GM18868 (cell line): ENCODE results near the gene RRP9.
A peak's percentile ranks its signal among the peaks of the same experiment; 100 is the strongest.
"Not testable (repeated sequence)": the region's sequence is repeated elsewhere in the genome, so short reads cannot be mapped to it uniquely, and the experiment has no call there.

Experiments used
- ATAC-seq: cut with Tn5 transposase; IDR thresholded peaks from one replicate; pipeline ENCODE4 v1.9.1; 2021; ENCODE audit warnings: mild to moderate bottlenecking, moderate library complexity; ENCODE audit not compliant: unreplicated experiment

RRP9 gene

DNA sequence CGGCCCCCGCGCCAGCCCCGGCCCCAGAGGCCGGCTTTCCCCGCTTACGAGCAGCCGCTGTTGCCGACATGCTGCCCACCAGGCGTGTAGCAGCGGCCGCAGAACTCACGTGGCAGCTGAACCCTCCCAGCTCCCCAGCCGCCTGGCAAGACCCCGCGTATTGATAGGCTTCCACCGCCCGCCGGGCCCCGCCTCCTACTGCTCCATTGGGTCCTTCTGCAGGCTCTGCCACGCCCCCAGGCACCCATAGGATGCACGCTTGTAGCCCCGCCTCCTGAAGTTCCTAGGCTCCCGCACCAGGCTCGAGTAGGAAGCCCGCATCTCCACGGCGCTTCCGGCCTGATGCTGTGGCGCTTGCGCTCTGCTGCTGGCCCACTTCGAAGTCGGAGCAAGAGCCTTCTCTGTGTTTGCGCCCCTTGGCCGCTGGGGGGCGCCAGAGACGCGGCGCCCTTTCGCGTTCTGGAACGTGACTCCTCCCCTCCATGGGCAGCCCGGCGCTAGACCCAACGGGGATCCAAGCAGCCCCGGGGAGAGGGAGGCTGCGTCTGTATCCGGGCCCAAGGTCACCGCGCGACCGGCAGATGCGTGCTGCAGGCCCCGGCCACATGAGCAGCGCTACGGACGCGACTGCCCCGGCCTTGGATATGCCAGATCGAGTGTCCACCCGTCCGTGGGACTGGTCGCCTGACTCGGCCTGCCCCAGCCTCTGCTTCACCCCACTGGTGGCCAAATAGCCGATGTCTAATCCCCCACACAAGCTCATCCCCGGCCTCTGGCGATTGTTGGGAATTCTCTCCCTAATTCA lies at the start of gene RRP9, which contains the start of gene PARP3:
RRP9 (minus strand) TSS at position 107 of the 805 bp plus-strand sequence; CDS start at position 70, 37 bp downstream.
PARP3 (plus strand) TSS at position 566 of the 805 bp plus-strand sequence. CDS start 993 bp downstream, outside the sequence.
- peak; percentile 93 for ATAC-seq

GRCh38 chr3:51990501-51990971 lies 48.8 kb upstream of the RRP9 start:
- ATAC-seq = not testable (repeated sequence)

GRCh38 chr3:51988286-51989146 lies 46.8 kb upstream of the RRP9 start:
- ATAC-seq = no peak

DNA sequence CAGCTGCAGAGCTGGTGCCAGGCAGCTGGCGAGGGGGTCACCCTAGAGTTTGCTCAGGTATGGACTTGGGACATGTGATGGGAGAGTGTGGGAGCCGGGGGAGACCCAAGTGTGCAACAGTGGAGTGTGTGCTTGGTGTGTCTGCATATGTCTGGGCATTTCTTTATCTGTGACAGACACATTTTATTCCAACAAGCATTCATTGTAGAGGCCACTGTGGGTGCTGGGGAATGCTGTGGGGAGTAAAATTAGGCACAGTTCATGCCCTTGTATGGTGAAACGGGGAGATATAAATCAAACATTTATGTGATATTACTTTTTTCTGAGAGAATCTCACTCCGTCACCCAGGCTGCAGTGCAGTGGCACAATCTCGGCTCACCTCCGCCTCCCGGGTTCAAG lies 45.9 kb upstream of the RRP9 start:
- no peak for ATAC-seq

DNA sequence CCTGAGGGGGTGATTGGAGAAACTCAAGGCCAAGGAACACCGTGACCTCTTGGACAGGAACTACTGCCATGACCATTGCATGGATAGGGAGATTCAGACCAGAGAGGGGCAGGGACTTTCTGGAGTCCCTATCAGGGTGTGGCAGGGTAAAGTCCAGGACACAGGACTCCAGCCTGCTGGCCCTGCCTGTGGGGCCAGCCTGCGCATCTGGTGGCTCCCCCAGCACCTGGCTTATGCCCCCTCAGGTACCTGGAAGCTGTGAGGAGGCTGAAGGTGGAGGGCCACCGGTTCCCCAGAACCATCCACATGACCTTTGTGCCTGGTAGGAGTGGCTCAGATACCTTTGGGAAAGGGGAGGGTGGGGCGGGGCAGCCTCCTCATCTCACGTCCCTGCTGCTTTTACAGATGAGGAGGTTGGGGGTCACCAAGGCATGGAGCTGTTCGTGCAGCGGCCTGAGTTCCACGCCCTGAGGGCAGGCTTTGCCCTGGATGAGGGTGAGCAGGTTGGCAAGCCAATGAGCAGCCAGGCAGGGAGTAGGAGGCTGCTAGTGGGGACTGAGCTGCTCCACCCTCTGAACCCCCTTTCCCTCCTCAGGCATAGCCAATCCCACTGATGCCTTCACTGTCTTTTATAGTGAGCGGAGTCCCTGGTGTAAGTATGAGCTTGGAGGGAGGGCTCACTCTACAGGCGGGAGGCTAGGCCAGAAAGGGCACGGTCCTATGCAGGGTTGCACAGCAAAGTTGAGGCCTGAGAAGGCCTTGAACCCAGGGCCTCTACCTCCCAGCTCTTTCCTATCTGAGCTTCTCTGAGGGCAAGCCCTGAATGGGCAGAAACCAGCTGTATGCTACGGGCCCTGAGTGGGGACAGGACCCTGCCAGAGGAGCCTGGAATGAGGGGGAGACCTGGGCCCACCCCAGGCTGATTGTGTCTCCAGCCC lies 44.6 kb upstream of the RRP9 start:
- ATAC-seq = no peak

- no peak for ATAC-seq
Observed at GRCh38 chr3:51985063-51985462, 43.4 kb upstream of the RRP9 start.

GRCh38 chr3:51984269-51984647 lies 42.6 kb upstream of the RRP9 start:
- no peak for ATAC-seq

- no peak for ATAC-seq
Observed at GRCh38 chr3:51983578-51984268, 42.0 kb upstream of the RRP9 start.

DNA sequence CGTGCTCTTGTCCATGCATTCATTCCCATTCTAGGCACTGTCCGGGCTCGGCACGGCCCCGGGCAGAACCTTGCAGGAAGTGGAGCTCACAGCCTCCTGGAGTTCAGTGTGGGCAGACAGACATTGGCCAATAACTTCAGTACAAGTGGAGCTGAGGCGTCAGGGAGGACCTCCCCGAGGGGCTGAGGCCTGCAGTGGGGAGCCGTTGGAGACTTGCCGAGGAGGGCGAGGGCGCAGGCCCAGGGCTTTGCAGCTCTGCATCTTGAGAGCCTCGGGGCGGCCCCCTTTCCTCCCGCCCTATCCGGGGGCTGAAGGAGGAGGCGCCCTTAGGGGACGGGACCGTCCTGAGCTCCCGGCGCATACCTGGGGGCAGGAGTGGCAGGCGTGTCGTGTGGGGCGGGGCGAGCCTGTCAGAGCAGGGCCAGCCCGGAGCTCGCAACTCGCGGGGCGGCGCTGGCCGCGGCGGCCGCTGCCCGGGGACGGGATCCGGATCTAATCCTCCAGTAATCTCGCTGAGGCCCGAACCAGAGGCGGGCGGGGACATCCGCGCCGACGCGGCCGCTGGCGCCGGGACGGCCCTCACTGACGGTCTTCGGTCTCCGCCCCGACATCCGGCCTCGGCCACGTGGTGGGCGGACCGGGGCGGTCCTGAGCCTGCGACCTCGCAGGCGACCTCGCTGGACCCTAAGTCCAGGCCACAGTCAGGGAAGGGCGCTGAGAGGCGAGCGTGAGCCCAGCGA lies 41.3 kb upstream of the RRP9 start, which contains the start of gene ACY1:
ACY1 (plus strand) TSS at position 698 of the 740 bp plus-strand sequence. CDS start 530 bp downstream, outside the sequence.
- ATAC-seq = peak; percentile 73

- peak; percentile 52 for ATAC-seq
Observed at GRCh38 chr3:51982352-51982837, 40.7 kb upstream of the RRP9 start.

DNA sequence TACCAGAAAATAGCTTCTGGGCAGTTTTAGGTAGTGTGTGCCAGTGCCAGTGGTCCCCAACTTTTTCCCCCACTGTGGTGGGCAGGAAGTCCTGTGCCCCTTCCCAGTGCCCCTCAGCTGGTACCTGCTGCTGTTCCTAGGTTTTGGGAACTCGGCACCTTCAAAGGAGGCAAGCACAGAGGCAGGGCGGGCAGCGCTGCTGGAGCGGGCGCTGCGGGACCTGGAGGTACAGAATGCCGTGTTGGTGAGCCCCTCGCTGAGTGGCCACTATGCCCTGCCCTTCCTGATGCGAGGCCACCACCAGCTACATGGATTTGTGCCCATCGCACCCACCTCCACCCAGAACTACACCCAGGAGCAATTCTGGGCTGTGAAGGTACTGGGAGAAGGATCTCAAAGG lies 38.5 kb upstream of the RRP9 start:
- no peak for ATAC-seq

GRCh38 chr3:51978143-51978502 lies 36.4 kb upstream of the RRP9 start:
- ATAC-seq = no peak

DNA sequence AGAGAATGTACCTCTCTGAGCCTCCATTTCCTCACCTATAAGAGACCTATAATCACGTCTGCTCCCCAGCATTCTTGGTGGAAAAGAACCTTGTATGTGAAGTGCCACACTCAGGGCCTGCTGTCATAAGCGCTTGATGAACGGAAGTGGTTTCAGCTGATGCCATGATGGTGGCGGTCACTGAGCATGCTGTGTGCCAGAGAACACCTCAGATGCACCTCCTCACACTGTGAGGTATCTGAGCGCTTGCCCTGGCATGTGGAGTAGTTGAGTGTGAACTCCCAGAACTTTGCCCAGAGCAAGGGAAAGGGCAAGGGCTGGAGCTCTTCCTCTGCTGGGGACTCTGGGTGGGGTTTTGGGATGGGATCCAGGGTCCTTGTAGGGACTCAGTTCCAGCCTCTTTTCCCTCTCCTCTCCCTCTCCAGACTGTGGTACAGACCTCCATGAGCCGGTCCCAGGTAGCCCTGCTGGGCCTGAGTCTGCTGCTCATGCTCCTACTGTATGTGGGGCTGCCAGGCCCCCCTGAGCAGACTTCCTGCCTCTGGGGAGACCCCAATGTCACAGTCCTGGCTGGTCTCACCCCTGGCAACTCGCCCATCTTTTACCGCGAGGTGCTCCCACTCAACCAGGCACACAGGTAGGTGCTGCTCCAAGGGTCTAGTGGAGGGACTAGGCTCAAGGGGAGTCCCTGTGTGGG lies 35.9 kb upstream of the RRP9 start:
- ATAC-seq = no peak

GRCh38 chr3:51975852-51976549 lies 34.3 kb upstream of the RRP9 start:
- no peak for ATAC-seq

DNA sequence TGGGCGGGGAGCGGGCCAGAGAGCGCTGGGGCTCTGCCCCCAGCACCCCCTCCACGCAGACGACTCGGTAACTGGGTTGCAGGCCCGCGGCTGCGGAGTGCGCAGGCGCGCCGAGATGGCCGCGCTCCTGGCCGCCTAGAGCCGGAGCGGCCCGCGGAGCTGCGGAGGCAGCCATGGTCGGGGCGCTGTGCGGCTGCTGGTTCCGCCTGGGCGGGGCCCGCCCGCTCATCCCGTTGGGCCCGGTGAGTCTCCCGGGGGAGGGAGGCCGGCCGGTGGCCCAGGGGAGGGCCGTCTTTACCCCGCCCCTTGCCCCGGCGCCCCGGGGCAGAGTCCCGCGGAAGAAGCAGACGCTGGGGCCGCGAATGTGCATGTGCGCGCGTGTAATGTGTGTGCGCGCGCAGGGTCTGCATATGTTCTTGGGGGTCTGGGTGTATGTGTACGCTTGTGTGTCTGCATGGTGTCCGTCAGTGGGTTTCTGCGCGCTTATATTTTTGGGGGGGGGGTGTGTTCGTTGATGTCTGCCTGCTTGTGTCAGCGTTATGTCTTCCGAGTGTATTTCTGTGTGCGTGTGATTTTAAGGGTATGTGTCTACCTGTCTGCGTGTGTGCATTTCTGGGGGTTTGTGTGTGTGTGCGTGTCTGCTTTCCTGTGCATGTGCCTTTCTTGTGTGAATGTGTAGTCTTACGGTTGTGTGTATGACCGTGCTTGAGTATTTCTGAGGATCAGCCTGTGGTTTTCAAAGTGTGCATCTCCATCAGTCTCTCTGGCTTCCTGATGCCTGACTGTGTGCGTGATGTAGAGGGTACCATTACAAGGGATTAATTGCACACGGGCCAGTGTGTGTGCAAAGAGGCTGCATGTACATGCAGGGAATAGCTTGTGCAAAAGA lies 33.5 kb upstream of the RRP9 start, which contains the start of gene ABHD14A:
ABHD14A (plus strand) TSS at position 102 of the 889 bp plus-strand sequence; CDS start at position 174, 72 bp downstream.
- ATAC-seq = peak; percentile 68

DNA sequence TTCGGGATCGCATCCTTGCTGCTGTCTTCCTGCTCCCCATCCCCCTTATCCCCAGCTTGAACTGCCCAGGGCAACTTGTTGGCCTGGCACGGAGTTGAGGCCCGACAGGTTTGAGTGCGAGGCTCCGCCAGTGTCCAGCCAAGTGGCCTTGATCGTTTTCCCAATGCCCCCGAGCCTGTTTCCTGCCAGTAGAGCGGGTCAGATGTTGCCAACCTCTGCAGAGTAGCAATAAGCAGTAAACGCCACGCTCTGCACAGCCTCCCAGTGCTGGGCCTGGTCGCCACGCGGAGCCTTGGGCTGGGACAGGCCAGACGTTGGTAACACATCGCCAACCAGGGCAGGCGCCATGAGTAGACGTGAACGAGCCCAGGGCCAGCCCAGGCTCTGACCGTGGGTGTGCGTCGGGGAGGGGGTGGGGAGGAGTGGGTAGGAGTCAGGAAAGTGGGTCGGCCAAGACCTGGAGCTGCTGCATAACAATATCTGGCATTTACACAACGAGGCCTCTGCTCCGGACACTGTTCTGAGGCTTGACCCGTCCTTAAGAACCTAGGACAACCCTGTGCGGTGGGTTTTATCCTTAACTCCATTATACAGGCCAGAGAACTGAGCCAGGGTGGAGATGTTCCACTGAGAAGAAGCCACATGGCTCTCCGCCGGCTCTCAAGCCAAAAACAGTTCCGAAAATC lies 32.7 kb upstream of the RRP9 start:
- ATAC-seq = peak; percentile 9
